Neuronal stem cell (in vitro differentiated cells): ENCODE measurements around the gene PFN1.

Source experiments
- DNase-seq: peaks from one replicate; pipeline ENCODE4 v3.0.0-alpha.2; 2013; ENCODE audit warnings: low spot score
- H2AFZ ChIP-seq: one replicate; pipeline ENCODE4 v1.6.1; 2013; ENCODE audit warnings: mild to moderate bottlenecking, low read length, inconsistent platforms
- H2AK5ac ChIP-seq: 2 replicates; pipeline ENCODE4 v1.6.1; 2013; ENCODE audit warnings: low read depth, mild to moderate bottlenecking, inconsistent platforms, low read length, moderate library complexity, mixed read lengths
- H2BK120ac ChIP-seq: 2 replicates; pipeline ENCODE4 v1.6.1; 2013; ENCODE audit warnings: low read depth, mild to moderate bottlenecking, inconsistent platforms, low read length, moderate library complexity, mixed read lengths
- H2BK12ac ChIP-seq: one replicate; pipeline ENCODE4 v1.6.1; 2013; ENCODE audit warnings: low read length, inconsistent platforms
- H2BK15ac ChIP-seq: 2 replicates; pipeline ENCODE4 v1.6.1; 2013; ENCODE audit warnings: mild to moderate bottlenecking, low read length, inconsistent platforms, mixed read lengths
- H2BK5ac ChIP-seq: one replicate; pipeline ENCODE4 v1.6.1; 2013; ENCODE audit warnings: inconsistent platforms, mild to moderate bottlenecking, low read length, moderate library complexity
- H3K14ac ChIP-seq: one replicate; pipeline ENCODE4 v1.6.1; 2013; ENCODE audit warnings: low read length, inconsistent platforms
- H3K18ac ChIP-seq: 2 replicates; pipeline ENCODE4 v1.6.1; 2013; ENCODE audit warnings: low read length, inconsistent platforms
- H3K23ac ChIP-seq: 2 replicates; pipeline ENCODE4 v1.6.1; 2013; ENCODE audit warnings: low read depth, mild to moderate bottlenecking, mixed read lengths, low read length, inconsistent platforms; ENCODE audit not compliant: poor library complexity
- H3K27ac ChIP-seq: replicated peaks from 3 replicates; pipeline ENCODE4 v1.5.1; 2013; ENCODE audit warnings: low read length, inconsistent platforms
- H3K27me3 ChIP-seq, 3 experiments: 2 replicates each; pipeline ENCODE4 v1.6.1; 2013; ENCODE audit warnings: low read length in 3 of 3, mild to moderate bottlenecking in 2 of 3, inconsistent platforms in 1 of 3, low read depth in 1 of 3, mixed read lengths in 1 of 3, moderate library complexity in 1 of 3; ENCODE audit not compliant: control insufficient read depth in 3 of 3, insufficient read depth in 3 of 3
- H3K36me3 ChIP-seq, 2 donors: replicated peaks in 1 of 2; 2 replicates each; pipeline ENCODE4 v1.6.1; 2013; ENCODE audit warnings: low read length in 2 of 2; ENCODE audit not compliant: control insufficient read depth in 2 of 2, insufficient read depth in 2 of 2
- H3K4ac ChIP-seq: 2 replicates; pipeline ENCODE4 v1.6.1; 2013; ENCODE audit warnings: inconsistent platforms, mild to moderate bottlenecking, low read length, moderate library complexity
- H3K4me1 ChIP-seq, 2 donors: 1 replicate in 1 of 2; 2 replicates in 1 of 2; pipeline ENCODE4 v1.6.1; 2013; ENCODE audit warnings: low read length in 2 of 2, low read depth in 1 of 2; ENCODE audit not compliant: control insufficient read depth in 2 of 2, insufficient read depth in 1 of 2
- H3K4me2 ChIP-seq: one replicate; pipeline ENCODE4 v1.6.1; 2013; ENCODE audit warnings: mild to moderate bottlenecking, low read length, inconsistent platforms; ENCODE audit not compliant: insufficient read depth, poor library complexity, severe bottlenecking
- H3K4me3 ChIP-seq, 2 donors: 2 replicates each; pipeline ENCODE4 v1.5.1; 2013; ENCODE audit warnings: low read length in 2 of 2, mild to moderate bottlenecking in 2 of 2, inconsistent platforms in 1 of 2, moderate library complexity in 1 of 2
- H3K79me1 ChIP-seq: one replicate; pipeline ENCODE4 v1.6.1; 2013; ENCODE audit warnings: low read depth, mild to moderate bottlenecking, inconsistent platforms, low read length, moderate library complexity
- H3K9ac ChIP-seq: one replicate; pipeline ENCODE4 v1.6.1; 2013; ENCODE audit warnings: mild to moderate bottlenecking, low read depth, low read length, inconsistent platforms; ENCODE audit not compliant: poor library complexity
- H3K9me3 ChIP-seq, 2 donors: replicated peaks in 1 of 2; 2 replicates each; pipeline versions ENCODE3 to v1.6.1; 2013; ENCODE audit warnings: low read length in 2 of 2, mild to moderate bottlenecking in 2 of 2, inconsistent platforms in 1 of 2, low read depth in 1 of 2, mixed read lengths in 1 of 2, moderate library complexity in 1 of 2; ENCODE audit not compliant: control insufficient read depth in 2 of 2, insufficient read depth in 1 of 2
- H4K8ac ChIP-seq: one replicate; pipeline ENCODE4 v1.6.1; 2013; ENCODE audit warnings: low read depth, mild to moderate bottlenecking, inconsistent platforms, low read length, moderate library complexity
- H4K91ac ChIP-seq: one replicate; pipeline ENCODE4 v1.6.1; 2013; ENCODE audit warnings: low read length, low read depth, mild to moderate bottlenecking, inconsistent platforms; ENCODE audit not compliant: poor library complexity
- WGBS, 2 donors: extraction: QIAGEN DNeasy Blood & Tissue Kit; methylation state at CpG; one replicate each; pipeline ENCODE4 v1.1.7; 2013; ENCODE audit warnings: missing lambda C conversion rate in 2 of 2, mixed read lengths in 1 of 2; ENCODE audit not compliant: insufficient read length in 2 of 2, insufficient replicate concordance in 1 of 2; ENCODE audit errors: extremely low coverage in 2 of 2; 5-methylcytosine and 5-hydroxymethylcytosine counted together

The PFN1 gene

GRCh38 chr17:4950075-4950745 is 1.9 kb upstream of the PFN1 start:
- Histone ChIP-seq H3K18ac (peak overlapping the region; percentile 100), H4K91ac (peak overlapping the region; percentile 93), H3K4me1 (peaks cover 17 to 22% of the 10 kb centered on the region in 2 donors), H3K9me3 (no peaks in the 10 kb centered on the region), H3K27me3 (no peaks in the 10 kb centered on the region), H2BK5ac (peak overlapping the region; percentile 100), H2AK5ac (peak overlapping the region; percentile 100), H3K14ac (peak overlapping the region; percentile 67), H4K8ac (no peak overlapping the region), H3K4me2 (peak overlapping the region; percentile 89), H3K27ac (peak overlapping the region; percentile 100), H3K4ac (peak overlapping the region; percentile 66), H3K9ac (peak overlapping the region; percentile 87), H3K23ac (peak overlapping the region; percentile 86), H3K79me1 (peaks cover 5% of the 10 kb centered on the region), H2AFZ (peak overlapping the region; percentile 61), H2BK12ac (no peak overlapping the region), H2BK15ac (peak overlapping the region; percentile 83), H2BK120ac (peak overlapping the region; percentile 95), H3K36me3 (peaks cover 12 to 19% of the 10 kb centered on the region in 2 donors), H3K4me3 (peak overlapping the region; percentile 80 to 100)
- DNase-seq: no peak
- WGBS, 2 donors: no CpG with 5 or more reads among the region's 52 CpGs

DNA sequence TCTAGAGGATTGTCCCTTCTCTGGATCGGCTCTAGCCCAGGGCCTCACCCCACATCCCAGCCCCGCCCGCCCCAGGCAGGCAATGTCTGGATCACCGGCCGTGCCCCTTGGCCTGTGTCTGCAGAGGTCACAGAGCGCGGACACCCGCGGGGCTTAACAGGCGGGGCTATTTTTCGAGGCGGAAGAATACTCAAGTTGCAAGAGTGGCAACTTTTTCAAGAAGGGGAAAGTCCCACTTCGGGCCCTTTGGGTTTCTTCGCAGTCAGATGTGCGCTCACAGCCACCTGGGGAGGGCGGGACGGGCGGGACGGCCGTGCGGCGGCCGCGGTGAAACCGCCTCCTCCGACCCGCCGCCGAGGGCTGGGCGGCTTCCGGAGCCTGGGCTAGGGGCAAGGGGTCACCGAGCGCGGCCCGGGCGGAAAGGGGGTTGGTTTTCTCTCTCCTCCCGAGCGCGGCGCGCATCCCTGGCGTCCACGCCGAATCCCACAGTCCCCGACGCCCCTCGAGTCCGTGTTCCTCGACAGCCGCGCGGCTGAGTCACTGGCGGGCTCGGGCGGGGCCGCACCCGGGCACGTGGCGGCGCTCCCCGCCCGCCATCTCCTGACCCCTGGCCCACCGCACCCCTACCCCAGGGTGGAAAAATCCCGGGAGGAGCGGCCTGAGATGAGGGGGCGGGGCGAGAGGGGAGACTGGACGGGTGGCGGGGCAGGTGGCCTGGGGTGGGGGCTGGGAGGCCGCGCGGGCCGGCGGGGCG is 1.2 kb upstream of the PFN1 start:
- DNase-seq: peak; percentile 87
- no CpG with 5 or more reads among the region's 75 CpGs for WGBS, 2 donors
- no peaks in the 10 kb centered on the region for H3K27me3 ChIP-seq
- H3K14ac ChIP-seq: no peak overlapping the region
- H2AFZ ChIP-seq: peak overlapping the region; percentile 91
- peak overlapping the region; percentile 62 for H2BK15ac ChIP-seq
- H4K8ac ChIP-seq: no peak overlapping the region
- H3K23ac ChIP-seq: peak overlapping the region; percentile 97
- H2AK5ac ChIP-seq: peak overlapping the region; percentile 88
- no peaks in the 10 kb centered on the region for H3K9me3 ChIP-seq
- H3K18ac ChIP-seq: peak overlapping the region; percentile 98
- peak overlapping the region; percentile 100 for H3K27ac ChIP-seq
- H3K4me3 ChIP-seq: peak overlapping the region; percentile 84 to 100
- peaks cover 6% of the 10 kb centered on the region for H3K79me1 ChIP-seq
- peak overlapping the region; percentile 100 for H2BK5ac ChIP-seq
- H3K4ac ChIP-seq: peak overlapping the region; percentile 97
- peaks cover 18 to 26% of the 10 kb centered on the region in 2 donors for H3K36me3 ChIP-seq
- peaks cover 18 to 22% of the 10 kb centered on the region in 2 donors for H3K4me1 ChIP-seq
- peak overlapping the region; percentile 61 for H4K91ac ChIP-seq
- peak overlapping the region; percentile 95 for H3K4me2 ChIP-seq
- no peak overlapping the region for H2BK120ac ChIP-seq
- H2BK12ac ChIP-seq: no peak overlapping the region
- peak overlapping the region; percentile 83 for H3K9ac ChIP-seq

DNA sequence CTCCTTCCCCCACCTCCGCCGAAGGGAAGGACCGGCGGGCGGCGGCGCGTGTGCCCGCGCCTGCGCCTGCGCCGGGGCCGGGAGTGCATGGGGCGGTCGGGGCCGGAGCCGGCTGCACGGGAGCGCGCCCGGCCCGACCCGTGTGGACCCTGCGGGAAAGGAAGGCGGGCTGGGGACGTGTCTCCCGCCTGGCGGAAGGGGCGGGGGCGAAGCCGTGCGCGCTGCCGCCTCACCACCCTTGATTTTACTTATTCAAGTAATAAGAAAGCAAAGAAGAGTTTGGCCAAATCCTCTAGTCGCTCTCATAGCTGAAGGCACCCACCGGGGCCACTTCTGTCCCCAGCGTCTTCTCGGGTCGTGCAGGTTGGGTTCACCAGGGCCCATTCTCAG is 596 bp upstream of the PFN1 start:
- WGBS, 2 donors: no CpG with 5 or more reads among the region's 40 CpGs
- H2AK5ac ChIP-seq: peak overlapping the region; percentile 88

More for the DNA sequence above, 596 bp upstream of the PFN1 start:
- peak overlapping the region; percentile 100 for H2BK5ac ChIP-seq
- H2BK12ac ChIP-seq: no peak overlapping the region
- H3K14ac ChIP-seq: no peak overlapping the region
- no peak overlapping the region for H4K8ac ChIP-seq
- H3K79me1 ChIP-seq: peaks cover 6% of the 10 kb centered on the region
- no peak overlapping the region for H2BK120ac ChIP-seq
- peak overlapping the region; percentile 89 for H3K23ac ChIP-seq
- peak; percentile 88 for DNase-seq
- peaks cover 18 to 22% of the 10 kb centered on the region in 2 donors for H3K4me1 ChIP-seq
- no peak overlapping the region for H2BK15ac ChIP-seq
- no peaks in the 10 kb centered on the region for H3K9me3 ChIP-seq
- peak overlapping the region; percentile 100 for H3K27ac ChIP-seq
- H4K91ac ChIP-seq: no peak overlapping the region
- H3K4ac ChIP-seq: no peak overlapping the region
- H3K18ac ChIP-seq: peak overlapping the region; percentile 93
- no peaks in the 10 kb centered on the region for H3K27me3 ChIP-seq
- H3K4me3 ChIP-seq: peak overlapping the region; percentile 84 to 100
- peak overlapping the region; percentile 32 for H3K9ac ChIP-seq
- peak overlapping the region; percentile 91 for H2AFZ ChIP-seq
- peak overlapping the region; percentile 95 for H3K4me2 ChIP-seq
- H3K36me3 ChIP-seq: peaks cover 23 to 32% of the 10 kb centered on the region in 2 donors
